GM19099 (cell line): ENCODE results near the gene CCDC106.
A peak's percentile ranks its signal among the peaks of the same experiment; 100 is the strongest.

Experiments used
- POLR2A ChIP-seq: IDR thresholded peaks from 3 replicates; pipeline ENCODE4 v1.6.1; 2011; ENCODE audit warnings: low read depth; ENCODE audit not compliant: insufficient read length; ENCODE audit errors: extremely low read depth

CCDC106 gene

GRCh38 chr19:55649268-55650125, 1.5 kb downstream of the CCDC106 start:
- TF ChIP-seq POLR2A, result no peak

DNA sequence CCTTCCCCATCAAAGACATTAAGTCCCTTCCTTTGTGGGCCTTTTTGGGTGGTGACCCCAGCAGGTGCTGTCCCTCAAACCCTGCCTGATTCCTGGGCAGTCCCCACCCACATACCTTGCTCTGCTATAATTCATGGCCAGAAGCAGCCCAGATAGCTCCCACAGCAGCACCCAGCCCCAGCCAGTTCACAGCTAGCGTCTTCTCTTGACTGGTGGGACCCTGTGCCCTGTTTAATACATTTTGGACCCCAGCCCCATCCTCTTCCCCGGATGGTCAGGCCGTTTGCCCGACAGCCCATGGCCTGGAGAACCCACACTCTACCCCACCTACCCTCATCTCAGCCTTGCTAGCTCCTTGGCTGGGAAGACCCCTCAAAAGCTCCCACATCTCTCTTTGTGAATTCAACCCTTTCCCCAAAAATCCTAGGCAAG, 2.1 kb downstream of the CCDC106 start:
- no peak for TF ChIP-seq POLR2A

- TF ChIP-seq POLR2A, result no peak
Observed at GRCh38 chr19:55650602-55651230, 2.7 kb downstream of the CCDC106 start.

DNA sequence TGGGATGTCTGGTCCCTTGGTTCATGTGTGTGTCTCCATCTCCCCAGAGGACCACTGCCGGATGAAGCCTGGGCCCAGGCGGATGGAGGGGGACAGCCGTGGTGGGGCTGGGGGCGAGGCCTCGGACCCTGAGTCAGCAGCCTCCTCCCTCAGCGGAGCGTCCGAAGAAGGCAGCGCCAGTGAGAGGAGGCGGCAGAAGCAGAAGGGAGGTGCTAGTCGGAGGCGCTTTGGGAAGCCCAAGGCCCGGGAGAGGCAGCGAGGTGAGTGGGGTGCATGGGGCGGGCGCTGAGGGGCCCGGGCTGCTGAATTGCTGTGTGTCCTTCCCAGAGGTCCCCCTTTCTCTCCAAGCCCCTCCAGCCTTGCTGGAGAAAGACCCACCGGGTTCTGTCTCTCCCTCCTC, 3.2 kb downstream of the CCDC106 start:
- no peak for TF ChIP-seq POLR2A

GRCh38 chr19:55652311-55653128, 4.5 kb downstream of the CCDC106 start:
- no peak for TF ChIP-seq POLR2A

- TF ChIP-seq POLR2A, result peak; percentile 92
Observed at GRCh38 chr19:55653651-55654322, 5.8 kb downstream of the CCDC106 start.

- TF ChIP-seq POLR2A, result no peak
Observed at GRCh38 chr19:55654323-55654867, 6.4 kb downstream of the CCDC106 start.

- peak; percentile 84 for TF ChIP-seq POLR2A
Observed at GRCh38 chr19:55654868-55655647, 7.0 kb downstream of the CCDC106 start, which contains the start of gene U2AF2. Gene U2AF2, plus strand, starts transcription at chr19:55655035. Its CDS starts 70 bp downstream, at chr19:55655105.

GRCh38 chr19:55655648-55656040, 7.6 kb downstream of the CCDC106 start:
- no peak for TF ChIP-seq POLR2A

DNA sequence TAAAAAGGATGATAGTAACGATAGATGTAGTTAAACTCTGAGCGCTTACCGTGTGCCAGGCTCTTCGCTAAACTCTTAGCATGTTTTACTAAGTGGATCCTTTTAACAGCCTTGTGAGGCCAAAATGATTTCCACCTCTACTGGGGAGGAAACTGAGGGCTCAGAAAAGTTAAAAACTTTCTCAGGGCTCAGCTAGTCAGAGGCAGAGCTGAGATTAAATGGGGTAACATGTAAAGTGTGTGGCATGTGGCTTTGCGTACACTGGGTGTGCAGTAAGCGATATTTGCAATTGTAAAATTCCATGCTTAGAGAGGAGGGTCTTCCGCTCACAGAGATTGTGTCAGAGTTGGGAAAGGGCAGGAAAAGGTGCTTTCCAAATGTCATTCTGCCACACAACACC, 8.5 kb downstream of the CCDC106 start:
- no peak for TF ChIP-seq POLR2A

- TF ChIP-seq POLR2A, result no peak
Observed at GRCh38 chr19:55656988-55657747, 9.2 kb downstream of the CCDC106 start.

DNA sequence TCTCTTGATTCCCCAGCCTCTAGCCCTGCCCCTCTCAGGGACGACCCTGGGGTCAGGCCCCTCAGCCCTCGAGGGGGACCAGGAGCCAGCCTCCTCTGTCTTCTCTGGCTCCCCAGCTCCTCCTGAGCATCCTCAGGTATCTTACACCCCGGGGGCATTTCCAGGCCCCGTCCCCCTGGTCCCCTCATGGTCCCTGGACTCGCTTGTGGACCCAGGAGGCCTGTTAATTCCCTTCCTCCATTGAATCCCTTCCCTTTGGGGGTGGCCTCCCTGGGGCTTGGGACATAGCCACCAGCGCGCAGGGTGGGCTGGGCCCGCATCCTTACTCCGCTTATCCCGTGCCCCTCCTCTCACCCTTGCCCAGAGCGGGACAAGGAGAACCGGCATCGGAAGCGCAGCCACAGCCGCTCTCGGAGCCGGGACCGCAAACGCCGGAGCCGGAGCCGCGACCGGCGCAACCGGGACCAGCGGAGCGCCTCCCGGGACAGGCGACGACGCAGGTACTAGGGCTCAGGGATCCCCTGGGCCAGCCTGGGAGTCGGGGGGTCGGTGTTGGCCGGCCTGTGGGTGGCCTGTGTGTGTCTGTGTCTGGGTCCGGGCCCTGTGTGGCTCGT, 10.9 kb downstream of the CCDC106 start:
- TF ChIP-seq POLR2A, result no peak

DNA sequence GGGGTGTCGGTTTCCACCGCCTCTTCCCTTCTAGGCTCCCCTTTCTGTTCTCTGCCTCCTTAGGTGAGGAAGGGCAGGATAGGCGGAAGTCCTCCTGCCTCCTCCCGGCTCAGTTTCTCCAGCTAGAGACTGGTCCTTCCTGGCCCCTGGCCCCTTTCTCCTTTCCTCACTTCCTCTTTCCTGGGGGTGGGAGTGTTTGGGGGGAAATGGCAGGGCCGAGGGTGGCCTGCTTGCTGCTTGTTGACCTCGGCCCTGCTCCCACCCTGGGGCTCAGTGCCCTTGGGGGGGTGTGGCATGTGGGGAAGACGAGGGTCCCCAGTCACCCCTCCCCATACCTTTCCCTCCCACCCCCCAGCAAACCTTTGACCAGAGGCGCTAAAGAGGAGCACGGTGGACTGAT, 11.8 kb downstream of the CCDC106 start:
- TF ChIP-seq POLR2A, result no peak
